ENCODE data around the gene GRPEL1. TPM values are rescaled to one million over a fixed set of nuclear protein-coding genes. Genes with fewer than 3 reads are reported as not detected.

GRPEL1 gene
- total and polyA plus RNA-seq, 4 donors: 9.8 to 98.1 (median 40.2) TPM

DNA sequence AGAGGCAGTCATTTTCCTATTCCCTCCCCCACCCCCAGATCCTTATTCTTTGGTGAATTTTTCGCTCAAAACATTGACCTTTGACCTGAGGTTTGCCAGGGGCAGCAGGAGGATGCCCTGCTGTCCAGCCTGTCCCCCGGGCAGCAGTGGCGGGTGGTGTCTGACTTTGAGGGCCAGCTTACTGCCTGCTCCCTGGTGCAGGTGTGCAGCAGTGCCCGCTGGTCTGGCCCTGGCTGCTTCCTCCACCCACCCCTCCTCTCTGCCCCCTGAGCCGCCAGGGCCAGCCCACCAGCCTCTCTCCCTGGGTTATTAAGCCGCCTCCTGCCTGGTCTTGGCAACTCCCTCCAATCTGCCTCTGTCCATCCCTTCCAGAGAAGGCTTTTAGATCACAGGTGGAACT, 40.8 kb upstream of the GRPEL1 start:
- WGBS: 92% methylated on average over 6 of the region's 6 CpGs
- DNase-seq (ENCODE audit: low spot score): no peak
- H3K9me3 ChIP-seq (ENCODE audit: control insufficient read depth in 4 of 4, low read length in 3 of 4): no peaks in the 10 kb centered on the region
- no peak overlapping the region for H3K27ac ChIP-seq (ENCODE audit: low read depth in 1 of 2, low read length in 2 of 2)
- no peaks in the 10 kb centered on the region for H3K27me3 ChIP-seq (ENCODE audit: control insufficient read depth in 4 of 4, insufficient read depth in 4 of 4, low read length in 3 of 4)
- H3K4me1 ChIP-seq (ENCODE audit: control insufficient read depth in 4 of 4, insufficient read depth in 4 of 4, low read length in 3 of 4): peaks cover 0 to 7% (median 5%) of the 10 kb centered on the region in 4 donors
- no peaks in the 10 kb centered on the region for H3K36me3 ChIP-seq (ENCODE audit: control insufficient read depth in 4 of 4, insufficient read depth in 3 of 4, low read depth in 1 of 4, low read length in 3 of 4)
- TF ChIP-seq RAD21 (IDR thresholded peaks at IDR 0.05) (no peak), TAF1 (conservative IDR thresholded peaks at IDR 0.05) (no peak), FOXA2 (IDR thresholded peaks at IDR 0.05) (no peak), SP1 (IDR thresholded peaks at IDR 0.05) (no peak), RXRA (IDR thresholded peaks at IDR 0.05) (no peak), HNF4G (IDR thresholded peaks at IDR 0.05) (no peak), JUND (IDR thresholded peaks at IDR 0.05) (no peak), GABPA (IDR thresholded peaks at IDR 0.05 in 1 of 2, conservative IDR thresholded peaks at IDR 0.05 in 1 of 2) (no peak), YY1 (IDR thresholded peaks at IDR 0.05) (no peak)
- TF ChIP-seq, protein P1, sequence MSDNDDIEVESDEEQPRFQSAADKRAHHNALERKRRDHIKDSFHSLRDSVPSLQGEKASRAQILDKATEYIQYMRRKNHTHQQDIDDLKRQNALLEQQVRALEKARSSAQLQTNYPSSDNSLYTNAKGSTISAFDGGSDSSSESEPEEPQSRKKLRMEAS (IDR thresholded peaks at IDR 0.05): no peak
- TF ChIP-seq, protein P2, sequence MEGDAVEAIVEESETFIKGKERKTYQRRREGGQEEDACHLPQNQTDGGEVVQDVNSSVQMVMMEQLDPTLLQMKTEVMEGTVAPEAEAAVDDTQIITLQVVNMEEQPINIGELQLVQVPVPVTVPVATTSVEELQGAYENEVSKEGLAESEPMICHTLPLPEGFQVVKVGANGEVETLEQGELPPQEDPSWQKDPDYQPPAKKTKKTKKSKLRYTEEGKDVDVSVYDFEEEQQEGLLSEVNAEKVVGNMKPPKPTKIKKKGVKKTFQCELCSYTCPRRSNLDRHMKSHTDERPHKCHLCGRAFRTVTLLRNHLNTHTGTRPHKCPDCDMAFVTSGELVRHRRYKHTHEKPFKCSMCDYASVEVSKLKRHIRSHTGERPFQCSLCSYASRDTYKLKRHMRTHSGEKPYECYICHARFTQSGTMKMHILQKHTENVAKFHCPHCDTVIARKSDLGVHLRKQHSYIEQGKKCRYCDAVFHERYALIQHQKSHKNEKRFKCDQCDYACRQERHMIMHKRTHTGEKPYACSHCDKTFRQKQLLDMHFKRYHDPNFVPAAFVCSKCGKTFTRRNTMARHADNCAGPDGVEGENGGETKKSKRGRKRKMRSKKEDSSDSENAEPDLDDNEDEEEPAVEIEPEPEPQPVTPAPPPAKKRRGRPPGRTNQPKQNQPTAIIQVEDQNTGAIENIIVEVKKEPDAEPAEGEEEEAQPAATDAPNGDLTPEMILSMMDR (IDR thresholded peaks at IDR 0.05; ENCODE audit: low read depth, low read length, missing input control): no peak
- TF ChIP-seq, protein P3, sequence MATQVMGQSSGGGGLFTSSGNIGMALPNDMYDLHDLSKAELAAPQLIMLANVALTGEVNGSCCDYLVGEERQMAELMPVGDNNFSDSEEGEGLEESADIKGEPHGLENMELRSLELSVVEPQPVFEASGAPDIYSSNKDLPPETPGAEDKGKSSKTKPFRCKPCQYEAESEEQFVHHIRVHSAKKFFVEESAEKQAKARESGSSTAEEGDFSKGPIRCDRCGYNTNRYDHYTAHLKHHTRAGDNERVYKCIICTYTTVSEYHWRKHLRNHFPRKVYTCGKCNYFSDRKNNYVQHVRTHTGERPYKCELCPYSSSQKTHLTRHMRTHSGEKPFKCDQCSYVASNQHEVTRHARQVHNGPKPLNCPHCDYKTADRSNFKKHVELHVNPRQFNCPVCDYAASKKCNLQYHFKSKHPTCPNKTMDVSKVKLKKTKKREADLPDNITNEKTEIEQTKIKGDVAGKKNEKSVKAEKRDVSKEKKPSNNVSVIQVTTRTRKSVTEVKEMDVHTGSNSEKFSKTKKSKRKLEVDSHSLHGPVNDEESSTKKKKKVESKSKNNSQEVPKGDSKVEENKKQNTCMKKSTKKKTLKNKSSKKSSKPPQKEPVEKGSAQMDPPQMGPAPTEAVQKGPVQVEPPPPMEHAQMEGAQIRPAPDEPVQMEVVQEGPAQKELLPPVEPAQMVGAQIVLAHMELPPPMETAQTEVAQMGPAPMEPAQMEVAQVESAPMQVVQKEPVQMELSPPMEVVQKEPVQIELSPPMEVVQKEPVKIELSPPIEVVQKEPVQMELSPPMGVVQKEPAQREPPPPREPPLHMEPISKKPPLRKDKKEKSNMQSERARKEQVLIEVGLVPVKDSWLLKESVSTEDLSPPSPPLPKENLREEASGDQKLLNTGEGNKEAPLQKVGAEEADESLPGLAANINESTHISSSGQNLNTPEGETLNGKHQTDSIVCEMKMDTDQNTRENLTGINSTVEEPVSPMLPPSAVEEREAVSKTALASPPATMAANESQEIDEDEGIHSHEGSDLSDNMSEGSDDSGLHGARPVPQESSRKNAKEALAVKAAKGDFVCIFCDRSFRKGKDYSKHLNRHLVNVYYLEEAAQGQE (IDR thresholded peaks at IDR 0.05): no peak
- H3K4me3 ChIP-seq (ENCODE audit: low read depth in 1 of 3, low read length in 3 of 3): no peak overlapping the region
- H3K9ac ChIP-seq (ENCODE audit: low read depth in 1 of 2, low read length in 2 of 2): no peak overlapping the region

DNA sequence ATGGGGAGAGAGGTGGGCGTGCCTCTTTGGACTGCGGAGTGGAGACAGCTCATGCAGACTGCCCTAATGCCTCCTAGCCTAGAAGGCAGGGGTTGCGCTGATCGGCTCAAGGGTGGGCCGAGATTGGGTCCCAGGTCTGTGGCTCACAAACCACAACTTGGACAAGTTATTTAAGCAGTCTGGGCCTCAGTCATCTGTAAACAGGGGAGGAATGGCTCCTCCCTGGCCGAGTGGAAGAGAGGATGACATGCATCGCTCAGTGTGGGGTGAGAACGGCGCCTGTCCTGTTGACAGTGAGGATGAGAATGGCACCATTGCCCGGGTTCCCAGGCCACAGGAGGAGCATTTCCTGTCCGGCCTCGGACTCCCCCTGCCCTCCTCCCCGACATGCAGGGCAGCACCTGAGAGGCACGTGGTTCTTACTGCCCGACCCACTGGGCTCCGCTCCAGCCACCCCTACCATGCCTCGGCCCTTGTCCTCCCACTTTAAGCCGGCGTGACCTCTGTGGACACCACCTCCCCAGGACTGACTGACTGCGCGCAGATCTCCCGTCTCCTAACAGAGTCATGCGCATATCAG, 40.3 kb upstream of the GRPEL1 start:
- no peaks in the 10 kb centered on the region for H3K9me3 ChIP-seq (ENCODE audit: control insufficient read depth in 4 of 4, low read length in 3 of 4)
- no peak for DNase-seq (ENCODE audit: low spot score)
- 93% methylated on average over 23 of the region's 23 CpGs for WGBS
- TF ChIP-seq, protein P1 (IDR thresholded peaks at IDR 0.05): no peak
- TF ChIP-seq FOXA2 (IDR thresholded peaks at IDR 0.05) (no peak), TAF1 (conservative IDR thresholded peaks at IDR 0.05) (no peak), RAD21 (IDR thresholded peaks at IDR 0.05) (no peak), YY1 (IDR thresholded peaks at IDR 0.05) (no peak), FOXA1 (IDR thresholded peaks at IDR 0.05) (no peak), JUND (IDR thresholded peaks at IDR 0.05) (no peak), NR2F2 (IDR thresholded peaks at IDR 0.05) (no peak), EGR1 (IDR thresholded peaks at IDR 0.05; ENCODE audit: low read depth in 2 of 2) (no peak)
- TF ChIP-seq, protein P4, sequence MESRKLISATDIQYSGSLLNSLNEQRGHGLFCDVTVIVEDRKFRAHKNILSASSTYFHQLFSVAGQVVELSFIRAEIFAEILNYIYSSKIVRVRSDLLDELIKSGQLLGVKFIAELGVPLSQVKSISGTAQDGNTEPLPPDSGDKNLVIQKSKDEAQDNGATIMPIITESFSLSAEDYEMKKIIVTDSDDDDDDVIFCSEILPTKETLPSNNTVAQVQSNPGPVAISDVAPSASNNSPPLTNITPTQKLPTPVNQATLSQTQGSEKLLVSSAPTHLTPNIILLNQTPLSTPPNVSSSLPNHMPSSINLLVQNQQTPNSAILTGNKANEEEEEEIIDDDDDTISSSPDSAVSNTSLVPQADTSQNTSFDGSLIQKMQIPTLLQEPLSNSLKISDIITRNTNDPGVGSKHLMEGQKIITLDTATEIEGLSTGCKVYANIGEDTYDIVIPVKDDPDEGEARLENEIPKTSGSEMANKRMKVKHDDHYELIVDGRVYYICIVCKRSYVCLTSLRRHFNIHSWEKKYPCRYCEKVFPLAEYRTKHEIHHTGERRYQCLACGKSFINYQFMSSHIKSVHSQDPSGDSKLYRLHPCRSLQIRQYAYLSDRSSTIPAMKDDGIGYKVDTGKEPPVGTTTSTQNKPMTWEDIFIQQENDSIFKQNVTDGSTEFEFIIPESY (IDR thresholded peaks at IDR 0.05): no peak
- TF ChIP-seq, protein P2 (IDR thresholded peaks at IDR 0.05; ENCODE audit: low read depth, low read length, missing input control): no peak
- TF ChIP-seq, protein P3 (IDR thresholded peaks at IDR 0.05): no peak
- TF ChIP-seq, protein P5, sequence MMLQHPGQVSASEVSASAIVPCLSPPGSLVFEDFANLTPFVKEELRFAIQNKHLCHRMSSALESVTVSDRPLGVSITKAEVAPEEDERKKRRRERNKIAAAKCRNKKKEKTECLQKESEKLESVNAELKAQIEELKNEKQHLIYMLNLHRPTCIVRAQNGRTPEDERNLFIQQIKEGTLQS (IDR thresholded peaks at IDR 0.05): no peak

More for the DNA sequence above, 40.3 kb upstream of the GRPEL1 start:
- Histone ChIP-seq H3K27ac (ENCODE audit: low read depth in 1 of 2, low read length in 2 of 2) (no peak overlapping the region), H3K4me3 (ENCODE audit: low read depth in 1 of 3, low read length in 3 of 3) (no peak overlapping the region), H3K27me3 (ENCODE audit: control insufficient read depth in 4 of 4, insufficient read depth in 4 of 4, low read length in 3 of 4) (no peaks in the 10 kb centered on the region), H3K36me3 (ENCODE audit: control insufficient read depth in 4 of 4, insufficient read depth in 3 of 4, low read depth in 1 of 4, low read length in 3 of 4) (no peaks in the 10 kb centered on the region), H3K4me1 (ENCODE audit: control insufficient read depth in 4 of 4, insufficient read depth in 4 of 4, low read length in 3 of 4) (peaks cover 0 to 11% (median 8%) of the 10 kb centered on the region in 4 donors), H3K9ac (ENCODE audit: low read depth in 1 of 2, low read length in 2 of 2) (no peak overlapping the region)
